Osteoblast (primary cell): ENCODE measurements around the gene CDC42BPG. TPM values are rescaled to one million over a fixed set of nuclear protein-coding genes. Genes with fewer than 3 reads are reported as not detected.
A peak's percentile ranks its signal among the peaks of the same experiment; 100 is the strongest.

Experiments used
- DNase-seq: peaks from one replicate; pipeline ENCODE4 v3.0.0; 2011; ENCODE audit warnings: low spot score, mixed read lengths; ENCODE audit not compliant: insufficient read length; ENCODE audit errors: missing footprints
- H2AFZ ChIP-seq: 2 replicates; pipeline ENCODE4 v1.6.0; 2011; ENCODE audit warnings: mild to moderate bottlenecking, low read length
- H3K27ac ChIP-seq: 2 replicates; pipeline ENCODE4 v1.5.1; 2011; ENCODE audit warnings: mild to moderate bottlenecking, low read depth, low read length, moderate library complexity
- H3K27me3 ChIP-seq: 2 replicates; pipeline ENCODE4 v1.6.0; 2012; ENCODE audit warnings: mild to moderate bottlenecking, control low read depth, inconsistent platforms, low read length, moderate library complexity; ENCODE audit not compliant: insufficient read depth
- H3K36me3 ChIP-seq: 2 replicates; pipeline ENCODE4 v1.5.1; 2011; ENCODE audit warnings: mild to moderate bottlenecking, low read length, control low read depth, moderate library complexity; ENCODE audit not compliant: insufficient read depth
- H3K4me1 ChIP-seq: 2 replicates; pipeline ENCODE4 v1.5.1; 2011; ENCODE audit warnings: mild to moderate bottlenecking, low read length, control low read depth, moderate library complexity; ENCODE audit not compliant: insufficient read depth
- H3K4me2 ChIP-seq: 2 replicates; pipeline ENCODE4 v1.6.0; 2011; ENCODE audit warnings: mild to moderate bottlenecking, low read length; ENCODE audit not compliant: insufficient read depth
- H3K4me3 ChIP-seq: fragments of 200-600 bp; sonication (generic); 3 replicates; pipeline ENCODE4 v1.5.1; 2012; ENCODE audit warnings: mild to moderate bottlenecking, low read length, inconsistent platforms; ENCODE audit not compliant: insufficient read depth
- H3K79me2 ChIP-seq: 2 replicates; pipeline ENCODE4 v1.6.0; 2012; ENCODE audit warnings: mild to moderate bottlenecking, low read length, control low read depth, inconsistent platforms; ENCODE audit not compliant: insufficient read depth
- H3K9me3 ChIP-seq: 2 replicates; pipeline ENCODE4 v1.5.1; 2011; ENCODE audit warnings: low read depth, low read length, control low read depth
- H4K20me1 ChIP-seq: 2 replicates; pipeline ENCODE4 v1.6.0; 2012; ENCODE audit warnings: mild to moderate bottlenecking, low read length, control low read depth; ENCODE audit not compliant: insufficient read depth
- CTCF ChIP-seq: IDR thresholded peaks from 2 replicates; pipeline ENCODE4 v1.5.1; 2011; ENCODE audit warnings: mild to moderate bottlenecking, low read depth, low read length, moderate library complexity; ENCODE audit errors: extremely low read depth
- total RNA-seq: library from RNA; depleted of rRNA; stranded (reverse); fragments of >200 nt; gene quantifications from 2 replicates; pipeline ENCODE4 v1.2.3, GENCODE V29; 2012

The CDC42BPG gene
- total RNA-seq, 1 donor: under 0.01 TPM

GRCh38 chr11:64854157-64854533 lies 9.7 kb upstream of the CDC42BPG start:
- Histone ChIP-seq H3K4me1 (peaks cover 42% of the 10 kb centered on the region), H3K4me2 (no peak overlapping the region), H3K36me3 (peaks cover 42% of the 10 kb centered on the region)

GRCh38 chr11:64853709-64854108 lies 9.3 kb upstream of the CDC42BPG start:
- no peak for TF ChIP-seq CTCF
- Histone ChIP-seq H3K79me2 (peaks cover 51% of the 10 kb centered on the region), H3K27me3 (no peaks in the 10 kb centered on the region), H3K27ac (peak overlapping the region; percentile 41), H4K20me1 (peaks cover 20% of the 10 kb centered on the region), H3K4me2 (no peak overlapping the region), H2AFZ (no peak overlapping the region), H3K9me3 (no peaks in the 10 kb centered on the region), H3K36me3 (peaks cover 37% of the 10 kb centered on the region), H3K4me1 (peaks cover 42% of the 10 kb centered on the region), H3K4me3 (no peak overlapping the region)
- DNase-seq: no peak

More at GRCh38 chr11:64854157-64854533, 9.7 kb upstream of the CDC42BPG start:
- Histone ChIP-seq H3K27ac (peak overlapping the region; percentile 95), H3K79me2 (peaks cover 56% of the 10 kb centered on the region), H3K9me3 (no peaks in the 10 kb centered on the region), H3K27me3 (no peaks in the 10 kb centered on the region), H2AFZ (no peak overlapping the region), H4K20me1 (peaks cover 20% of the 10 kb centered on the region), H3K4me3 (no peak overlapping the region)
- no peak for DNase-seq
- no peak for TF ChIP-seq CTCF

- H3K4me1 ChIP-seq: peaks cover 42% of the 10 kb centered on the region
Observed at GRCh38 chr11:64852804-64853509, 8.5 kb upstream of the CDC42BPG start.

More at GRCh38 chr11:64852804-64853509, 8.5 kb upstream of the CDC42BPG start:
- H3K9me3 ChIP-seq: no peaks in the 10 kb centered on the region
- no peak overlapping the region for H3K4me2 ChIP-seq
- H3K4me3 ChIP-seq: no peak overlapping the region
- peaks cover 20% of the 10 kb centered on the region for H4K20me1 ChIP-seq
- peaks cover 32% of the 10 kb centered on the region for H3K36me3 ChIP-seq
- DNase-seq: no peak
- H2AFZ ChIP-seq: no peak overlapping the region
- H3K27ac ChIP-seq: peak overlapping the region; percentile 41
- H3K79me2 ChIP-seq: peaks cover 46% of the 10 kb centered on the region
- TF ChIP-seq CTCF: no peak
- no peaks in the 10 kb centered on the region for H3K27me3 ChIP-seq
